ENCODE results near the gene SNTG2.
"Not testable (repeated sequence)": the region's sequence is repeated elsewhere in the genome, so short reads cannot be mapped to it uniquely, and the experiment has no call there.

The SNTG2 gene

GRCh38 chr2:1101011-1101782, 150.5 kb downstream of the SNTG2 start:
- DNase-seq (ENCODE audit: low spot score): no peak
- H3K4me3 ChIP-seq: no peak overlapping the region
- H3K27ac ChIP-seq: no peak overlapping the region
- TF ChIP-seq CTCF (IDR thresholded peaks at IDR 0.05): no peak

- Histone ChIP-seq H3K27ac (no peak overlapping the region), H3K4me3 (no peak overlapping the region)
- TF ChIP-seq CTCF (IDR thresholded peaks at IDR 0.05): no peak
- no peak for DNase-seq (ENCODE audit: low spot score)
Measured at GRCh38 chr2:1101982-1102590, 151.4 kb downstream of the SNTG2 start.

GRCh38 chr2:1104364-1104763, 153.7 kb downstream of the SNTG2 start:
- no peak for DNase-seq (ENCODE audit: low spot score)
- H3K27ac ChIP-seq: no peak overlapping the region
- H3K4me3 ChIP-seq: no peak overlapping the region
- no peak for TF ChIP-seq CTCF (IDR thresholded peaks at IDR 0.05)

GRCh38 chr2:1106344-1106743, 155.7 kb downstream of the SNTG2 start:
- not testable (repeated sequence) for H3K4me3 ChIP-seq; H3K27ac ChIP-seq; DNase-seq (ENCODE audit: low spot score)

- Histone ChIP-seq H3K27ac (no peak overlapping the region), H3K4me3 (no peak overlapping the region)
- no peak for TF ChIP-seq CTCF (IDR thresholded peaks at IDR 0.05)
- DNase-seq (ENCODE audit: low spot score): no peak
Measured at GRCh38 chr2:1115843-1116539, 165.3 kb downstream of the SNTG2 start.

- DNase-seq (ENCODE audit: low spot score): no peak
Measured at GRCh38 chr2:1117569-1117968, 166.9 kb downstream of the SNTG2 start.

More at GRCh38 chr2:1117569-1117968, 166.9 kb downstream of the SNTG2 start:
- Histone ChIP-seq H3K27ac (no peak overlapping the region), H3K4me3 (no peak overlapping the region)
- TF ChIP-seq CTCF (IDR thresholded peaks at IDR 0.05): no peak

Data from coronary artery (tissue), 2 donors.